GM13976 (cell line): ENCODE measurements around the gene PLSCR2.

Experiments used
- DNase-seq: peaks from one replicate; pipeline ENCODE4 v3.0.0; 2012; ENCODE audit warnings: low spot score
- CTCF ChIP-seq: IDR thresholded peaks from 2 replicates; pipeline ENCODE4 v1.5.1; 2012; ENCODE audit warnings: borderline replicate concordance, mild to moderate bottlenecking; ENCODE audit not compliant: insufficient read depth; ENCODE audit errors: extremely low read depth, missing control alignments, control extremely low read depth
- in situ Hi-C: fragments of 300-500 bp; cut with MboI; formaldehyde crosslinking; loops from one replicate; pipeline ENCODE4 v1.12.0; 2022; ENCODE audit warnings: low sequenced_read_pairs, mixed read lengths, inconsistent platforms; ENCODE audit not compliant: unreplicated experiment

PLSCR2 gene

GRCh38 chr3:146468671-146469149 is 651 bp downstream of the PLSCR2 start:
- DNase-seq = no peak
- no peak for TF ChIP-seq CTCF

GRCh38 chr3:146468234-146468633 is 1.1 kb downstream of the PLSCR2 start:
- TF ChIP-seq CTCF = no peak
- in situ Hi-C loops = no loop called here
- no peak for DNase-seq

More at GRCh38 chr3:146468671-146469149, 651 bp downstream of the PLSCR2 start:
- in situ Hi-C loops = no loop called here

GRCh38 chr3:146466604-146467003 is 2.8 kb downstream of the PLSCR2 start:
- no peak for DNase-seq
- in situ Hi-C loops = no loop called here
- no peak for TF ChIP-seq CTCF

- TF ChIP-seq CTCF = no peak
- in situ Hi-C loops = no loop called here
- DNase-seq = no peak
Measured at GRCh38 chr3:146465693-146466465, 3.5 kb downstream of the PLSCR2 start.

- no peak for DNase-seq
- in situ Hi-C loops = no loop called here
- TF ChIP-seq CTCF = no peak
Measured at GRCh38 chr3:146464783-146465182, 4.6 kb downstream of the PLSCR2 start.

- no peak for TF ChIP-seq CTCF
- in situ Hi-C loops = no loop called here
Measured at GRCh38 chr3:146464005-146464595, 5.3 kb downstream of the PLSCR2 start.

GRCh38 chr3:146454796-146455195 is 14.6 kb downstream of the PLSCR2 start:
- no peak for DNase-seq
- TF ChIP-seq CTCF = no peak
- in situ Hi-C loops = no loop called here

More at GRCh38 chr3:146464005-146464595, 5.3 kb downstream of the PLSCR2 start:
- DNase-seq = no peak
